Endothelial cell of umbilical vein (primary cell): ENCODE measurements around the gene KRTAP3-3. TPM values are rescaled to one million over a fixed set of nuclear protein-coding genes. Genes with fewer than 3 reads are reported as not detected.

Experiments used
- BruUV-seq: library from RNA; stranded (reverse); fragments of 400-500 nt; replicated peaks from 2 replicates; lab custom pipeline; 2021; lab: Mats Ljungman, UMichigan
- CTCF ChIA-PET: fragments of 300-600, 350-600 bp; sonication (Branson Sonifier 250); formaldehyde crosslinking; loops from one replicate; lab custom pipeline; 2021; ENCODE audit warnings: antibody characterized with exemption, inconsistent platforms; lab: Charles Lee
- POLR2A ChIA-PET: fragments of 300-600, 350-600 bp; sonication (Branson Sonifier 250); formaldehyde crosslinking; loops from one replicate; lab custom pipeline; 2021; ENCODE audit warnings: antibody characterized with exemption, inconsistent platforms; lab: Charles Lee
- DNase-seq: peaks from one replicate; pipeline ENCODE4 v3.0.0-alpha.2; 2011; ENCODE audit warnings: low read depth, low spot score
- FAIRE-seq: peaks from 2 replicates; lab custom pipeline; 2011; peaks lifted over from hg19 to GRCh38; lab: Jason Lieb, UNC
- H2AFZ ChIP-seq: 2 replicates; pipeline ENCODE4 v1.6.0; 2012; ENCODE audit warnings: low read depth, low read length, control low read depth, inconsistent platforms
- H3K27ac ChIP-seq: 2 replicates; pipeline ENCODE4 v1.5.1; 2011; ENCODE audit warnings: low read depth, mild to moderate bottlenecking, control low read depth, low read length, moderate library complexity; ENCODE audit not compliant: insufficient read depth
- H3K27me3 ChIP-seq, 2 experiments: 2 replicates each; pipeline versions ENCODE4 v1.6.0 to v1.6.1; 2011; ENCODE audit warnings: low read length in 2 of 2, mixed read lengths in 1 of 2; ENCODE audit not compliant: control insufficient read depth in 2 of 2, insufficient read depth in 2 of 2
- H3K36me3 ChIP-seq, 2 experiments: 2 replicates in 1 of 2; 3 replicates in 1 of 2; pipeline ENCODE4 v1.5.1; 2011; ENCODE audit warnings: low read length in 2 of 2, mild to moderate bottlenecking in 1 of 2, moderate library complexity in 1 of 2; ENCODE audit not compliant: control insufficient read depth in 2 of 2, insufficient read depth in 2 of 2; ENCODE audit errors: extremely low read depth in 1 of 2
- H3K4me1 ChIP-seq: 3 replicates; pipeline ENCODE4 v1.5.1; 2011; ENCODE audit warnings: mild to moderate bottlenecking, low read length; ENCODE audit not compliant: control insufficient read depth, insufficient read depth; ENCODE audit errors: extremely low read depth
- H3K4me2 ChIP-seq: 2 replicates; pipeline ENCODE4 v1.6.1; 2011; ENCODE audit warnings: low read length, control low read depth, mixed read lengths; ENCODE audit not compliant: insufficient read depth
- H3K4me3 ChIP-seq, 3 experiments: fragments of 200-600 bp in 1 of 3; sonication (generic), shearing (Covaris generic) in 1 of 3; replicated peaks in 1 of 3; 2 replicates each; pipeline ENCODE4 v1.5.1; 2011 to 2016; ENCODE audit warnings: control low read depth in 3 of 3, low read length in 3 of 3, mild to moderate bottlenecking in 2 of 3, inconsistent platforms in 1 of 3, low read depth in 1 of 3, moderate library complexity in 1 of 3; ENCODE audit not compliant: insufficient read depth in 1 of 3
- H3K79me2 ChIP-seq: 2 replicates; pipeline ENCODE4 v1.6.0; 2012; ENCODE audit warnings: low read length, inconsistent platforms; ENCODE audit not compliant: control insufficient read depth, insufficient read depth
- H3K9ac ChIP-seq: replicated peaks from 2 replicates; pipeline ENCODE3; 2011; ENCODE audit warnings: low read length, control low read depth; ENCODE audit not compliant: insufficient read depth; ENCODE audit errors: extremely low read depth
- H3K9me1 ChIP-seq: replicated peaks from 3 replicates; pipeline ENCODE4 v1.6.0; 2011; ENCODE audit warnings: mild to moderate bottlenecking, low read length; ENCODE audit not compliant: control insufficient read depth, insufficient read depth; ENCODE audit errors: extremely low read depth
- H3K9me3 ChIP-seq: replicated peaks from 2 replicates; pipeline ENCODE4 v1.5.1; 2012; ENCODE audit warnings: low read length, inconsistent platforms; ENCODE audit not compliant: control insufficient read depth, insufficient read depth
- H4K20me1 ChIP-seq: replicated peaks from 2 replicates; pipeline ENCODE3; 2011; ENCODE audit warnings: mild to moderate bottlenecking, low read length; ENCODE audit not compliant: control insufficient read depth, insufficient read depth; ENCODE audit errors: extremely low read depth
- EZH2 ChIP-seq: IDR thresholded peaks from 2 replicates; pipeline ENCODE4 v1.6.1; 2012; ENCODE audit warnings: borderline replicate concordance, low read depth, mild to moderate bottlenecking, moderate library complexity, low read length, inconsistent platforms; ENCODE audit not compliant: severe bottlenecking
- FOS ChIP-seq: IDR thresholded peaks from 2 replicates; pipeline ENCODE4 v1.6.1; 2011; ENCODE audit warnings: mild to moderate bottlenecking, low read length, moderate library complexity, borderline replicate concordance; ENCODE audit not compliant: insufficient read depth
- GATA2 ChIP-seq: IDR thresholded peaks from 2 replicates; pipeline ENCODE4 v1.7.0; 2011; ENCODE audit warnings: low read depth, mild to moderate bottlenecking, moderate library complexity, mixed read lengths, low read length; ENCODE audit not compliant: insufficient read length, insufficient read depth
- JUN ChIP-seq: IDR thresholded peaks from 2 replicates; pipeline ENCODE4 v1.6.1; 2011; ENCODE audit warnings: borderline replicate concordance, low read depth; ENCODE audit not compliant: insufficient read length, insufficient read depth
- MYC ChIP-seq: IDR thresholded peaks from one replicate; pipeline ENCODE4 v1.6.1; 2011; ENCODE audit warnings: mild to moderate bottlenecking, low read depth, low read length
- POLR2A ChIP-seq: IDR thresholded peaks from 2 replicates; pipeline ENCODE4 v1.6.1; 2012; ENCODE audit warnings: low read depth, mild to moderate bottlenecking, control low read depth, low read length
- POLR2AphosphoS5 ChIP-seq: IDR thresholded peaks from 2 replicates; pipeline ENCODE4 v1.6.1; 2012; ENCODE audit warnings: low read depth, mild to moderate bottlenecking, control low read depth, low read length, moderate library complexity; ENCODE audit not compliant: insufficient read depth
- dilution Hi-C: fragments of 300-500 bp; cut with MboI; formaldehyde crosslinking; loops from one replicate; pipeline ENCODE4 v1.15.0; 2019; ENCODE audit warnings: low sequenced_read_pairs; ENCODE audit not compliant: extremely low pct_ligation_motif_present
- intact Hi-C: fragments of 100-400 bp; cut with micrococcal nuclease; formaldehyde crosslinking; loops from one replicate; pipeline ENCODE4 v1.10.0; 2022
- polyA plus RNA-seq, 4 experiments: library from polyadenylated mRNA; depleted of rRNA in 3 of 4; stranded (reverse) in 3 of 4; unstranded in 1 of 4; fragments of >200 nt; gene quantifications; 2 replicates each; pipeline versions ENCODE4 v1.2.1 to v1.2.3, GENCODE V29; 2011 to 2012; ENCODE audit warnings: missing spikeins in 1 of 4
- total RNA-seq: library from RNA; stranded (reverse); gene quantifications from 2 replicates; pipeline ENCODE4 v1.2.3, GENCODE V29; 2021
- TF ChIP-seq, protein P1 (sequence below): IDR thresholded peaks from 2 replicates; pipeline ENCODE4 v1.6.1; 2011; ENCODE audit not compliant: insufficient read depth, insufficient read length
- TF ChIP-seq, protein P2 (sequence below), 2 donors: IDR thresholded peaks; 1 replicate in 1 of 2; 2 replicates in 1 of 2; pipeline ENCODE4 v1.5.1; 2011; ENCODE audit warnings: low read length in 2 of 2, mild to moderate bottlenecking in 2 of 2, moderate library complexity in 2 of 2, control low read depth in 1 of 2, inconsistent platforms in 1 of 2, low read depth in 1 of 2; ENCODE audit not compliant: insufficient read depth in 1 of 2; ENCODE audit errors: extremely low read depth in 1 of 2

Gene KRTAP3-3
- total and polyA plus RNA-seq, 2 donors (not counting 3 experiments of a cell fraction or from before 2014, with no cell fraction given): not detected

DNA sequence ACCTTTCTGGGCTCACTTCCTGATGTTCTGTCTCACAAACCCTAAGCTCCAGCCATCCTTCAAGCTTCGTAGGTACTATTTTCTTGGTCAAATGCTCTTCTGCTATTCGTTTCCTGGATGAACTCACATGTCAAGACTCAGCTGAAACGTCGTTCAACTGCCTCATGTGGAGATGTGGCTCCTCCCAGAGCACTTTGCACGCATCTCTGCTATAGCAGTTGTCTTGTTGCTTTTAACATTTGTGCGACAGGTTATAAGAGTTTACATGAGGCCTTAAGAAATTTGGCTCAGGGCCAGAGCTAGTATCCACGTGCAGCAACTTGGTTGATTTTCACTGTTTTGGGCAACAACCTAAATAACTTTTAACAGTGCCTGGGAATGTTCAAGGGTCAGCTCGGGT is 7.0 kb downstream of the KRTAP3-3 start:
- H4K20me1 ChIP-seq: no peaks in the 10 kb centered on the region
- no peak for TF ChIP-seq MYC
- no peaks in the 10 kb centered on the region for H3K36me3 ChIP-seq
- POLR2A ChIA-PET: no interaction called here
- FAIRE-seq (no peak), DNase-seq (no peak)
- H3K27ac ChIP-seq: no peak overlapping the region
- no TSS peak for BruUV-seq
- intact Hi-C loops (no loop called here), dilution Hi-C loops (no loop called here)
- CTCF ChIA-PET: interaction anchor here (0.8 kb wide), 1 partner anchor 336 kb away, joined by 3 read pairs; no protein-coding TSS in a partner anchor
- H3K4me1 ChIP-seq: no peaks in the 10 kb centered on the region
- no peak overlapping the region for H3K9ac ChIP-seq
- peaks cover 0 to 4% of the 10 kb centered on the region in 2 experiments for H3K27me3 ChIP-seq
- no peak overlapping the region for H2AFZ ChIP-seq
- no peaks in the 10 kb centered on the region for H3K79me2 ChIP-seq
- no peak overlapping the region for H3K4me3 ChIP-seq
- no peak overlapping the region for H3K4me2 ChIP-seq
- no peaks in the 10 kb centered on the region for H3K9me1 ChIP-seq
- no peaks in the 10 kb centered on the region for H3K9me3 ChIP-seq

DNA sequence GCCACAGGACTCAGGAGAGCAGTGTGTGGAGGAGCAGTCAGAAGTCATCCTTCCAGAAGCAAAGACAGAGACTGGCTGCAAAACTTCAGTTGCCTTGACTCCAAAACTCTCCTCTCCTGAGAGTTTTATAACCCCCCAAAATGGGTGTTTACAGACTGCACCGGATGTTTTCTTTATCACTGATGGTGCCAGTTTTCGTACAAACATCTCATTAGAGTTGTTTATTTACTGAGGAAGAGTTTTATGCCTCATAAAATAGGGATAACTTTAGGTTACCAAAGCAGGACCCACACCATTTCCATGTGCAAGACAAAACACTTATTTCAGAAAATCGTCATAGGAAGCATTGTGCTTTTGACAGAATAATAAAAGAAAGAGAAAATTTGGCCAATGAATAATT is 9.7 kb downstream of the KRTAP3-3 start, which contains the start of gene KRT40:
KRT40 (minus strand) TSS at position 101 of the 400 bp plus-strand sequence; CDS start at position 48, 53 bp downstream.
- no peak within 1 kb of the TSS for H2AFZ ChIP-seq
- no peaks in the 10 kb centered on the region for H3K36me3 ChIP-seq
- H3K79me2 ChIP-seq: no peaks in the 10 kb centered on the region
- no peak within 1 kb of the TSS for H3K4me3 ChIP-seq
- no TSS peak for BruUV-seq
- TF ChIP-seq, protein P1, sequence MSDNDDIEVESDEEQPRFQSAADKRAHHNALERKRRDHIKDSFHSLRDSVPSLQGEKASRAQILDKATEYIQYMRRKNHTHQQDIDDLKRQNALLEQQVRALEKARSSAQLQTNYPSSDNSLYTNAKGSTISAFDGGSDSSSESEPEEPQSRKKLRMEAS: no peak
- TF ChIP-seq GATA2 (no peak), POLR2AphosphoS5 (no peak), MYC (no peak), JUN (no peak), EZH2 (no peak), FOS (no peak), POLR2A (no peak)
- TF ChIP-seq, protein P2, sequence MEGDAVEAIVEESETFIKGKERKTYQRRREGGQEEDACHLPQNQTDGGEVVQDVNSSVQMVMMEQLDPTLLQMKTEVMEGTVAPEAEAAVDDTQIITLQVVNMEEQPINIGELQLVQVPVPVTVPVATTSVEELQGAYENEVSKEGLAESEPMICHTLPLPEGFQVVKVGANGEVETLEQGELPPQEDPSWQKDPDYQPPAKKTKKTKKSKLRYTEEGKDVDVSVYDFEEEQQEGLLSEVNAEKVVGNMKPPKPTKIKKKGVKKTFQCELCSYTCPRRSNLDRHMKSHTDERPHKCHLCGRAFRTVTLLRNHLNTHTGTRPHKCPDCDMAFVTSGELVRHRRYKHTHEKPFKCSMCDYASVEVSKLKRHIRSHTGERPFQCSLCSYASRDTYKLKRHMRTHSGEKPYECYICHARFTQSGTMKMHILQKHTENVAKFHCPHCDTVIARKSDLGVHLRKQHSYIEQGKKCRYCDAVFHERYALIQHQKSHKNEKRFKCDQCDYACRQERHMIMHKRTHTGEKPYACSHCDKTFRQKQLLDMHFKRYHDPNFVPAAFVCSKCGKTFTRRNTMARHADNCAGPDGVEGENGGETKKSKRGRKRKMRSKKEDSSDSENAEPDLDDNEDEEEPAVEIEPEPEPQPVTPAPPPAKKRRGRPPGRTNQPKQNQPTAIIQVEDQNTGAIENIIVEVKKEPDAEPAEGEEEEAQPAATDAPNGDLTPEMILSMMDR (IDR thresholded peaks at IDR 0.05; ENCODE audit: extremely low read depth in 1 of 2, insufficient read depth in 1 of 2, low read depth in 1 of 2, low read length in 2 of 2): no peak
- H3K27me3 ChIP-seq: peaks cover 0 to 4% of the 10 kb centered on the region in 2 experiments
- H3K27ac ChIP-seq: no peak within 1 kb of the TSS
- DNase-seq: no peak
- FAIRE-seq: no peak
- H3K9ac ChIP-seq: no peak within 1 kb of the TSS
- no peaks in the 10 kb centered on the region for H3K9me3 ChIP-seq
- H3K9me1 ChIP-seq: no peaks in the 10 kb centered on the region
- no peaks in the 10 kb centered on the region for H3K4me1 ChIP-seq
- no peaks in the 10 kb centered on the region for H4K20me1 ChIP-seq
- no peak within 1 kb of the TSS for H3K4me2 ChIP-seq
- intact Hi-C loops (no loop called here), dilution Hi-C loops (no loop called here)
- POLR2A ChIA-PET: no interaction called here
- CTCF ChIA-PET: no interaction called here
